Colonic mucosa (tissue), 4 donors: ENCODE results near the gene AFF4. TPM values are rescaled to one million over a fixed set of nuclear protein-coding genes. Genes with fewer than 3 reads are reported as not detected.

ENCODE experiments used
- DNase-seq: peaks from one replicate; pipeline ENCODE4 v3.0.0-alpha.2; 2020
- H3K27ac ChIP-seq: fragments of 200-600 bp; one replicate; pipeline ENCODE4 v1.8.0; 2021
- H3K27me3 ChIP-seq: fragments of 200-600 bp; one replicate; pipeline ENCODE4 v1.8.0; 2021
- H3K36me3 ChIP-seq: fragments of 200-600 bp; one replicate; pipeline ENCODE4 v1.8.0; 2021
- H3K4me1 ChIP-seq: fragments of 200-600 bp; one replicate; pipeline ENCODE4 v1.8.0; 2021; ENCODE audit warnings: mild to moderate bottlenecking
- H3K4me3 ChIP-seq: fragments of 200-600 bp; one replicate; pipeline ENCODE4 v1.8.0; 2021
- H3K9ac ChIP-seq, 2 donors: one replicate each; pipeline ENCODE4 v1.7.0; 2013; ENCODE audit warnings: control low read depth in 2 of 2, low read depth in 2 of 2, low read length in 2 of 2
- H3K9me3 ChIP-seq: fragments of 200-600 bp; one replicate; pipeline ENCODE4 v1.8.0; 2021
- CTCF ChIP-seq: fragments of 200-600 bp; IDR thresholded peaks from one replicate; pipeline ENCODE4 v1.8.0; 2022; ENCODE audit warnings: antibody characterized with exemption, mild to moderate bottlenecking
- intact Hi-C: fragments of 100-400 bp; cut with DNase I; formaldehyde crosslinking; loops from one replicate; pipeline ENCODE4 v1.14.1; 2022
- total RNA-seq, 2 donors: library from RNA; stranded (reverse); fragmentation: NEBNext Ultra II Directional in 1 of 2; extraction: Animal tissue kit (Norgen Biotek cat#: 25700) in 1 of 2; gene quantifications; one replicate each; pipeline ENCODE4 v1.2.1, GENCODE V29; 2021
- donor health status: healthy.
- donor health status: DM: no; HTN: no; CAD: no.
- donor health status: DM: no; HTN: no; CAD: no.

The AFF4 gene
- total RNA-seq, 2 donors from 2014 or later = 42.4 to 75.2 TPM

GRCh38 chr5:132850066-132850465 is 113.4 kb downstream of the AFF4 start:
- DNase-seq = no peak
- TF ChIP-seq CTCF = no peak
- intact Hi-C loops = no loop called here
- H3K27ac ChIP-seq = no peak overlapping the region
- H3K4me3 ChIP-seq = no peak overlapping the region
- no peaks in the 10 kb centered on the region for H3K4me1 ChIP-seq
- no peak overlapping the region for H3K9ac ChIP-seq
- no peaks in the 10 kb centered on the region for H3K27me3 ChIP-seq
- no peaks in the 10 kb centered on the region for H3K9me3 ChIP-seq
- no peaks in the 10 kb centered on the region for H3K36me3 ChIP-seq

- no peaks in the 10 kb centered on the region for H3K27me3 ChIP-seq
- intact Hi-C loops = no loop called here
- TF ChIP-seq CTCF = no peak
- H3K4me1 ChIP-seq = no peaks in the 10 kb centered on the region
- no peak for DNase-seq
- H3K36me3 ChIP-seq = no peaks in the 10 kb centered on the region
- H3K9ac ChIP-seq = no peak overlapping the region
- H3K27ac ChIP-seq = no peak overlapping the region
- H3K9me3 ChIP-seq = no peaks in the 10 kb centered on the region
- H3K4me3 ChIP-seq = no peak overlapping the region
These were observed 114.1 kb downstream of the AFF4 start for GRCh38 chr5:132849347-132849746.

- Histone ChIP-seq H3K27ac (no peak overlapping the region), H3K9ac (no peak overlapping the region), H3K36me3 (no peaks in the 10 kb centered on the region), H3K4me3 (no peak overlapping the region), H3K4me1 (no peaks in the 10 kb centered on the region), H3K27me3 (no peaks in the 10 kb centered on the region), H3K9me3 (no peaks in the 10 kb centered on the region)
- no peak for DNase-seq
- TF ChIP-seq CTCF = no peak
- intact Hi-C loops = no loop called here
These were observed 115.2 kb downstream of the AFF4 start for GRCh38 chr5:132848270-132848669.

- no peaks in the 10 kb centered on the region for H3K9me3 ChIP-seq
- no peaks in the 10 kb centered on the region for H3K36me3 ChIP-seq
- H3K4me3 ChIP-seq = no peak overlapping the region
- peaks cover 21% of the 10 kb centered on the region for H3K4me1 ChIP-seq
- peak overlapping the region; percentile 88 for H3K27ac ChIP-seq
- no peak for DNase-seq
- intact Hi-C loops = no loop called here
- no peaks in the 10 kb centered on the region for H3K27me3 ChIP-seq
- no peak for TF ChIP-seq CTCF
- peak overlapping the region in 1 of 2 donors; percentile 48 for H3K9ac ChIP-seq
These were observed 122.1 kb downstream of the AFF4 start for GRCh38 chr5:132841305-132841704.

- Histone ChIP-seq H3K9ac (peak overlapping the region in 1 of 2 donors; percentile 48), H3K36me3 (no peaks in the 10 kb centered on the region), H3K9me3 (no peaks in the 10 kb centered on the region), H3K4me3 (no peak overlapping the region), H3K27ac (peak overlapping the region; percentile 88), H3K27me3 (no peaks in the 10 kb centered on the region), H3K4me1 (peaks cover 22% of the 10 kb centered on the region)
- DNase-seq = no peak
- no peak for TF ChIP-seq CTCF
- intact Hi-C loops = no loop called here
These were observed 122.5 kb downstream of the AFF4 start for GRCh38 chr5:132840896-132841295.

- Histone ChIP-seq H3K4me3 (no peak overlapping the region), H3K27ac (peak overlapping the region; percentile 88), H3K36me3 (no peaks in the 10 kb centered on the region), H3K27me3 (no peaks in the 10 kb centered on the region), H3K9me3 (no peaks in the 10 kb centered on the region), H3K9ac (peak overlapping the region in 1 of 2 donors; percentile 48), H3K4me1 (peaks cover 22% of the 10 kb centered on the region)
- intact Hi-C loops = no loop called here
- TF ChIP-seq CTCF = no peak
- no peak for DNase-seq
These were observed 123.1 kb downstream of the AFF4 start for GRCh38 chr5:132840313-132840712.
